ENCODE measurements around the gene RALGAPA2. TPM values are rescaled to one million over a fixed set of nuclear protein-coding genes. Genes with fewer than 3 reads are reported as not detected.
A peak's percentile ranks its signal among the peaks of the same experiment; 100 is the strongest.

RALGAPA2 gene
- total and polyA plus RNA-seq, 2 donors (not counting 1 experiment from before 2014, with no cell fraction given): 1.2 to 7.6 TPM

DNA sequence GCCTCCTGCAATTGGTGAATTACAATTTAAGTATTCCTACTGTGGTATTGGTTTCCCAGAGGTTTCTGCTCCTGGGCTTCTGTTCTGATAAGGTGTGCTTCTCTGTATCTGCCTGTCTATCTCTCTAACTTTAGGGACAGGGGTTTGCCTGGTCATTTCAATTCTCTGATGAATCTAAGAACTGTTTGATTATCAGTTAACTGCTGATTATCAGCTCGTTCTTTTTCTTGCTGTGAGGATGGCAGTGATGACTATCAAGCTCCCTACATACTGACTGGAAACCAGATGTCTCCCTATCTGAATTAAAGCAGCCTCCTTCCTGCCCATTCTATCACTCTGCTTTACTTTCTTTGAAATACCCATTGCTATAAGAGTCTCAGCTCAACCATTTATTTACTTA lies 224.1 kb downstream of the RALGAPA2 start:
- H3K9ac ChIP-seq (ENCODE audit: insufficient read depth, low read length): no peak overlapping the region
- TF ChIP-seq, protein P1, sequence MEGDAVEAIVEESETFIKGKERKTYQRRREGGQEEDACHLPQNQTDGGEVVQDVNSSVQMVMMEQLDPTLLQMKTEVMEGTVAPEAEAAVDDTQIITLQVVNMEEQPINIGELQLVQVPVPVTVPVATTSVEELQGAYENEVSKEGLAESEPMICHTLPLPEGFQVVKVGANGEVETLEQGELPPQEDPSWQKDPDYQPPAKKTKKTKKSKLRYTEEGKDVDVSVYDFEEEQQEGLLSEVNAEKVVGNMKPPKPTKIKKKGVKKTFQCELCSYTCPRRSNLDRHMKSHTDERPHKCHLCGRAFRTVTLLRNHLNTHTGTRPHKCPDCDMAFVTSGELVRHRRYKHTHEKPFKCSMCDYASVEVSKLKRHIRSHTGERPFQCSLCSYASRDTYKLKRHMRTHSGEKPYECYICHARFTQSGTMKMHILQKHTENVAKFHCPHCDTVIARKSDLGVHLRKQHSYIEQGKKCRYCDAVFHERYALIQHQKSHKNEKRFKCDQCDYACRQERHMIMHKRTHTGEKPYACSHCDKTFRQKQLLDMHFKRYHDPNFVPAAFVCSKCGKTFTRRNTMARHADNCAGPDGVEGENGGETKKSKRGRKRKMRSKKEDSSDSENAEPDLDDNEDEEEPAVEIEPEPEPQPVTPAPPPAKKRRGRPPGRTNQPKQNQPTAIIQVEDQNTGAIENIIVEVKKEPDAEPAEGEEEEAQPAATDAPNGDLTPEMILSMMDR (conservative IDR thresholded peaks at IDR 0.05 in 1 of 2, IDR thresholded peaks at IDR 0.05 in 1 of 2; ENCODE audit: low read depth in 1 of 2, low read length in 2 of 2): no peak
- TF ChIP-seq EZH2 (IDR thresholded peaks at IDR 0.05; ENCODE audit: low read length, missing control alignments): no peak
- H3K79me2 ChIP-seq (ENCODE audit: control insufficient read depth, insufficient read depth, low read length): no peaks in the 10 kb centered on the region
- H3K27ac ChIP-seq (ENCODE audit: insufficient read depth, low read length): no peak overlapping the region
- H3K4me2 ChIP-seq (ENCODE audit: extremely low read depth, insufficient read depth, low read length): no peak overlapping the region
- no peaks in the 10 kb centered on the region for H3K27me3 ChIP-seq (ENCODE audit: control insufficient read depth, insufficient read depth, low read length)
- DNase-seq (ENCODE audit: low read depth in 2 of 2): no peak
- H2AFZ ChIP-seq (ENCODE audit: low read length): no peak overlapping the region
- no peaks in the 10 kb centered on the region for H3K36me3 ChIP-seq (ENCODE audit: control insufficient read depth, insufficient read depth, low read length)
- H3K4me1 ChIP-seq (ENCODE audit: control insufficient read depth, extremely low read depth, insufficient read depth, low read length): peaks cover 4% of the 10 kb centered on the region
- H3K9me3 ChIP-seq (ENCODE audit: control insufficient read depth, insufficient read depth, low read depth, low read length): no peaks in the 10 kb centered on the region
- H3K4me3 ChIP-seq (replicated peaks in 1 of 4; ENCODE audit: control extremely low read depth in 1 of 4, insufficient read depth in 1 of 4, low read depth in 3 of 4, low read length in 4 of 4): no peak overlapping the region
- H4K20me1 ChIP-seq (ENCODE audit: control insufficient read depth, extremely low read depth, insufficient read depth, low read length): no peaks in the 10 kb centered on the region

DNA sequence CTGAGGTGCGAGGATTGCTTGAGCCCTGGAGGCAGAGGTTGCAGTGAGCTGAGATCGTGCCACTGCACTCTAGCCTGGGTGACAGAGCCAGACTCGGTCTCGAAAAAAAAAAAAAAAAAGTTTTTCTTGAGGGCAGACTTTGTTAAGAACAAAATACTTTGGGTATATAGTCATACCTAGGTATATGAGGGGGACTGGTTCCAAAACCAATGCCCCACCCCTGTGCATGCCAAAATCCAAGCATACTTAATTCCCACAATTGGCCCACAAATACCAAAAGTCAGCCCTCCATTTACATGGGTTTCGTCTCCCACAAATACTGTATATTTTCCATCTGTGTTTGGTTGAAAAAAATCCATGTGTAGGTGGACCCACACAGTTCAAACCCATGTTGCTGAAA lies 224.6 kb downstream of the RALGAPA2 start:
- no peak overlapping the region for H3K4me2 ChIP-seq (ENCODE audit: extremely low read depth, insufficient read depth, low read length)
- DNase-seq (ENCODE audit: low read depth in 2 of 2): peak in 1 of 2 donors; percentile 93
- no peaks in the 10 kb centered on the region for H3K79me2 ChIP-seq (ENCODE audit: control insufficient read depth, insufficient read depth, low read length)
- H4K20me1 ChIP-seq (ENCODE audit: control insufficient read depth, extremely low read depth, insufficient read depth, low read length): no peaks in the 10 kb centered on the region
- no peak overlapping the region for H3K27ac ChIP-seq (ENCODE audit: insufficient read depth, low read length)
- TF ChIP-seq, protein P1 (conservative IDR thresholded peaks at IDR 0.05 in 1 of 2, IDR thresholded peaks at IDR 0.05 in 1 of 2; ENCODE audit: low read depth in 1 of 2, low read length in 2 of 2): no peak
- TF ChIP-seq EZH2 (IDR thresholded peaks at IDR 0.05; ENCODE audit: low read length, missing control alignments): no peak
- H3K36me3 ChIP-seq (ENCODE audit: control insufficient read depth, insufficient read depth, low read length): no peaks in the 10 kb centered on the region
- H3K27me3 ChIP-seq (ENCODE audit: control insufficient read depth, insufficient read depth, low read length): no peaks in the 10 kb centered on the region
- H3K9ac ChIP-seq (ENCODE audit: insufficient read depth, low read length): no peak overlapping the region
- H3K9me3 ChIP-seq (ENCODE audit: control insufficient read depth, insufficient read depth, low read depth, low read length): no peaks in the 10 kb centered on the region
- H2AFZ ChIP-seq (ENCODE audit: low read length): no peak overlapping the region
- H3K4me1 ChIP-seq (ENCODE audit: control insufficient read depth, extremely low read depth, insufficient read depth, low read length): peaks cover 4% of the 10 kb centered on the region
- no peak overlapping the region for H3K4me3 ChIP-seq (replicated peaks in 1 of 4; ENCODE audit: control extremely low read depth in 1 of 4, insufficient read depth in 1 of 4, low read depth in 3 of 4, low read length in 4 of 4)

GRCh38 chr20:20483328-20483727 lies 229.1 kb downstream of the RALGAPA2 start:
- no peak overlapping the region for H2AFZ ChIP-seq (ENCODE audit: low read length)

More at GRCh38 chr20:20483328-20483727, 229.1 kb downstream of the RALGAPA2 start:
- Histone ChIP-seq H3K9ac (ENCODE audit: insufficient read depth, low read length) (no peak overlapping the region), H3K4me2 (ENCODE audit: extremely low read depth, insufficient read depth, low read length) (no peak overlapping the region), H4K20me1 (ENCODE audit: control insufficient read depth, extremely low read depth, insufficient read depth, low read length) (no peaks in the 10 kb centered on the region), H3K27me3 (ENCODE audit: control insufficient read depth, insufficient read depth, low read length) (no peaks in the 10 kb centered on the region), H3K4me3 (replicated peaks in 1 of 4; ENCODE audit: control extremely low read depth in 1 of 4, insufficient read depth in 1 of 4, low read depth in 3 of 4, low read length in 4 of 4) (no peak overlapping the region), H3K79me2 (ENCODE audit: control insufficient read depth, insufficient read depth, low read length) (no peaks in the 10 kb centered on the region), H3K4me1 (ENCODE audit: control insufficient read depth, extremely low read depth, insufficient read depth, low read length) (peaks cover 2% of the 10 kb centered on the region), H3K27ac (ENCODE audit: insufficient read depth, low read length) (no peak overlapping the region), H3K9me3 (ENCODE audit: control insufficient read depth, insufficient read depth, low read depth, low read length) (no peaks in the 10 kb centered on the region), H3K36me3 (ENCODE audit: control insufficient read depth, insufficient read depth, low read length) (no peaks in the 10 kb centered on the region)
- no peak for DNase-seq (ENCODE audit: low read depth in 2 of 2)
- TF ChIP-seq, protein P1 (conservative IDR thresholded peaks at IDR 0.05 in 1 of 2, IDR thresholded peaks at IDR 0.05 in 1 of 2; ENCODE audit: low read depth in 1 of 2, low read length in 2 of 2): no peak
- TF ChIP-seq EZH2 (IDR thresholded peaks at IDR 0.05; ENCODE audit: low read length, missing control alignments): no peak
